CD14-positive monocyte (primary cell): ENCODE results near the gene RPS19. TPM values are rescaled to one million over a fixed set of nuclear protein-coding genes. Genes with fewer than 3 reads are reported as not detected.

Source experiments
- DNase-seq, 3 donors: peaks; one replicate each; pipeline ENCODE4 v3.0.0-alpha.2; 2011 to 2022
- H2AFZ ChIP-seq: 2 replicates; pipeline ENCODE4 v1.6.0; 2012; ENCODE audit warnings: mild to moderate bottlenecking, low read depth, low read length, inconsistent platforms; ENCODE audit not compliant: insufficient read depth, poor library complexity, severe bottlenecking
- H3K27ac ChIP-seq, 2 donors: 1 replicate in 1 of 2; 2 replicates in 1 of 2; pipeline ENCODE4 v1.5.1; 2012 to 2013; ENCODE audit warnings: low read length in 2 of 2, control low read depth in 1 of 2, inconsistent platforms in 1 of 2, low read depth in 1 of 2, mild to moderate bottlenecking in 1 of 2
- H3K27me3 ChIP-seq, 2 donors: one replicate each; pipeline versions ENCODE4 v1.6.0 to v1.6.1; 2011 to 2013; ENCODE audit warnings: low read length in 2 of 2; ENCODE audit not compliant: control insufficient read depth in 2 of 2, insufficient read depth in 2 of 2
- H3K36me3 ChIP-seq, 2 donors: replicated peaks in 1 of 2; 1 replicate in 1 of 2; 2 replicates in 1 of 2; pipeline versions ENCODE4 v1.5.1 to v1.6.1; 2012 to 2013; ENCODE audit warnings: low read length in 2 of 2, control low read depth in 1 of 2, inconsistent platforms in 1 of 2, mild to moderate bottlenecking in 1 of 2; ENCODE audit not compliant: insufficient read depth in 2 of 2, control insufficient read depth in 1 of 2
- H3K4me1 ChIP-seq, 2 donors: 1 replicate in 1 of 2; 2 replicates in 1 of 2; pipeline versions ENCODE4 v1.5.1 to v1.6.1; 2012 to 2013; ENCODE audit warnings: low read length in 2 of 2, control low read depth in 1 of 2, inconsistent platforms in 1 of 2, mild to moderate bottlenecking in 1 of 2, moderate library complexity in 1 of 2; ENCODE audit not compliant: insufficient read depth in 2 of 2, control insufficient read depth in 1 of 2
- H3K4me2 ChIP-seq: replicated peaks from 2 replicates; pipeline ENCODE3; 2012; ENCODE audit warnings: low read length, moderate library complexity, mild to moderate bottlenecking; ENCODE audit not compliant: poor library complexity, severe bottlenecking; ENCODE audit errors: extremely low read depth
- H3K4me3 ChIP-seq, 3 experiments: fragments of 200-600 bp in 1 of 3; sonication (generic) in 1 of 3; replicated peaks in 1 of 3; 1 replicate in 2 of 3; 2 replicates in 1 of 3; pipeline ENCODE4 v1.5.1; 2011 to 2013; ENCODE audit warnings: low read length in 3 of 3, mild to moderate bottlenecking in 3 of 3, control low read depth in 2 of 3, low read depth in 2 of 3, inconsistent platforms in 1 of 3, moderate library complexity in 1 of 3
- H3K79me2 ChIP-seq: 2 replicates; pipeline ENCODE4 v1.6.0; 2012; ENCODE audit warnings: mild to moderate bottlenecking, control low read depth, inconsistent platforms, low read length, moderate library complexity; ENCODE audit not compliant: insufficient read depth
- H3K9ac ChIP-seq: 2 replicates; pipeline ENCODE4 v1.6.0; 2017; ENCODE audit warnings: low read length, mild to moderate bottlenecking; ENCODE audit not compliant: insufficient read depth, poor library complexity, severe bottlenecking
- H3K9me3 ChIP-seq, 2 donors: replicated peaks in 1 of 2; 1 replicate in 1 of 2; 2 replicates in 1 of 2; pipeline versions ENCODE4 v1.5.1 to v1.6.1; 2012 to 2013; ENCODE audit warnings: low read length in 2 of 2, control low read depth in 1 of 2; ENCODE audit not compliant: control insufficient read depth in 1 of 2, insufficient read depth in 1 of 2
- H4K20me1 ChIP-seq: 2 replicates; pipeline ENCODE4 v1.6.0; 2012; ENCODE audit warnings: mild to moderate bottlenecking, low read length, control low read depth, moderate library complexity; ENCODE audit not compliant: insufficient read depth
- H3K27ac Mint-ChIP-seq, 7 donors: one replicate each; pipeline ENCODE4 v1.8.0; 2020; ENCODE audit warnings: mild to moderate bottlenecking in 7 of 7, mixed read lengths in 7 of 7, moderate library complexity in 6 of 7, inconsistent platforms in 2 of 7
- H3K27me3 Mint-ChIP-seq, 3 donors: one replicate each; pipeline ENCODE4 v1.8.0; 2021 to 2022; ENCODE audit warnings: low read depth in 3 of 3, mild to moderate bottlenecking in 3 of 3, mixed read lengths in 3 of 3, moderate library complexity in 3 of 3, inconsistent platforms in 1 of 3
- H3K36me3 Mint-ChIP-seq, 2 donors: one replicate each; pipeline ENCODE4 v1.8.0; 2020; ENCODE audit warnings: mixed read lengths in 2 of 2, inconsistent platforms in 1 of 2, mild to moderate bottlenecking in 1 of 2
- H3K4me1 Mint-ChIP-seq: one replicate; pipeline ENCODE4 v1.8.0; 2020; ENCODE audit warnings: mild to moderate bottlenecking, mixed read lengths
- H3K4me3 Mint-ChIP-seq, 2 donors: one replicate each; pipeline ENCODE4 v1.8.0; 2020; ENCODE audit warnings: mild to moderate bottlenecking in 2 of 2, mixed read lengths in 2 of 2, moderate library complexity in 1 of 2
- H3K9me3 Mint-ChIP-seq, 7 donors: one replicate each; pipeline ENCODE4 v1.8.0; 2020 to 2022; ENCODE audit warnings: mixed read lengths in 7 of 7, mild to moderate bottlenecking in 6 of 7, moderate library complexity in 6 of 7, inconsistent platforms in 2 of 7
- WGBS: methylation state at CpG from one replicate; pipeline ENCODE4 v1.1.5; 2013; ENCODE audit warnings: missing lambda C conversion rate; ENCODE audit not compliant: insufficient coverage; 5-methylcytosine and 5-hydroxymethylcytosine counted together
- intact Hi-C, 2 donors: fragments of 100-400 bp; cut with micrococcal nuclease; formaldehyde crosslinking; loops; one replicate each; pipeline versions ENCODE4 v1.15.0 to v1.15.1; 2023
- polyA plus RNA-seq, 3 donors: library from polyadenylated mRNA; depleted of rRNA in 1 of 3; unstranded in 2 of 3; stranded (reverse) in 1 of 3; fragments of 300-500 nt in 2 of 3; fragments of >200 nt in 1 of 3; fragmentation: Illumina TruSeq in 2 of 3; gene quantifications; 1 replicate in 2 of 3; 2 replicates in 1 of 3; pipeline ENCODE4 v1.2.3, GENCODE V29; 2012 to 2021
- TF ChIP-seq, protein P1 (sequence below): fragments of 200-600 bp; IDR thresholded peaks from one replicate; pipeline ENCODE4 v1.8.0; 2022; ENCODE audit warnings: antibody characterized with exemption, mild to moderate bottlenecking

The RPS19 gene
- polyA plus RNA-seq, 3 donors: 1,234 to 2,117 (median 1,424) TPM

GRCh38 chr19:41888926-41889325 is 28.9 kb downstream of the RPS19 start:
- peaks cover 92% of the 10 kb centered on the region for H3K79me2 ChIP-seq

GRCh38 chr19:41889896-41890295 is 29.8 kb downstream of the RPS19 start:
- DNase-seq: no peak
- H3K4me1 ChIP-seq: peaks cover 22 to 33% of the 10 kb centered on the region in 2 donors
- H4K20me1 ChIP-seq: peaks cover 100% of the 10 kb centered on the region
- H3K27ac ChIP-seq: no peak overlapping the region
- WGBS: 98% methylated on average over 7 of the region's 8 CpGs
- peak overlapping the region in 1 of 7 donors; percentile 78 for H3K27ac Mint-ChIP-seq
- no peak overlapping the region for H3K4me3 ChIP-seq
- TF ChIP-seq, protein P1, sequence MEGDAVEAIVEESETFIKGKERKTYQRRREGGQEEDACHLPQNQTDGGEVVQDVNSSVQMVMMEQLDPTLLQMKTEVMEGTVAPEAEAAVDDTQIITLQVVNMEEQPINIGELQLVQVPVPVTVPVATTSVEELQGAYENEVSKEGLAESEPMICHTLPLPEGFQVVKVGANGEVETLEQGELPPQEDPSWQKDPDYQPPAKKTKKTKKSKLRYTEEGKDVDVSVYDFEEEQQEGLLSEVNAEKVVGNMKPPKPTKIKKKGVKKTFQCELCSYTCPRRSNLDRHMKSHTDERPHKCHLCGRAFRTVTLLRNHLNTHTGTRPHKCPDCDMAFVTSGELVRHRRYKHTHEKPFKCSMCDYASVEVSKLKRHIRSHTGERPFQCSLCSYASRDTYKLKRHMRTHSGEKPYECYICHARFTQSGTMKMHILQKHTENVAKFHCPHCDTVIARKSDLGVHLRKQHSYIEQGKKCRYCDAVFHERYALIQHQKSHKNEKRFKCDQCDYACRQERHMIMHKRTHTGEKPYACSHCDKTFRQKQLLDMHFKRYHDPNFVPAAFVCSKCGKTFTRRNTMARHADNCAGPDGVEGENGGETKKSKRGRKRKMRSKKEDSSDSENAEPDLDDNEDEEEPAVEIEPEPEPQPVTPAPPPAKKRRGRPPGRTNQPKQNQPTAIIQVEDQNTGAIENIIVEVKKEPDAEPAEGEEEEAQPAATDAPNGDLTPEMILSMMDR: no peak
- H3K27me3 Mint-ChIP-seq: peaks cover 0 to 2% (median 1%) of the 10 kb centered on the region in 3 donors
- no peaks in the 10 kb centered on the region for H3K27me3 ChIP-seq
- H3K36me3 Mint-ChIP-seq: peaks cover 54 to 80% of the 10 kb centered on the region in 2 donors
- no peak overlapping the region for H3K4me3 Mint-ChIP-seq
- H3K36me3 ChIP-seq: peaks cover 57 to 84% of the 10 kb centered on the region in 2 donors
- H2AFZ ChIP-seq: no peak overlapping the region
- peaks cover 88% of the 10 kb centered on the region for H3K79me2 ChIP-seq
- no peaks in the 10 kb centered on the region for H3K9me3 ChIP-seq
- H3K4me2 ChIP-seq: no peak overlapping the region
- H3K9ac ChIP-seq: no peak overlapping the region
- H3K4me1 Mint-ChIP-seq: peaks cover 34% of the 10 kb centered on the region
- intact Hi-C loops: no loop called here
- peaks cover 0 to 1% (median 0%) of the 10 kb centered on the region in 7 donors for H3K9me3 Mint-ChIP-seq

More at GRCh38 chr19:41888926-41889325, 28.9 kb downstream of the RPS19 start:
- H3K36me3 Mint-ChIP-seq: peaks cover 48 to 72% of the 10 kb centered on the region in 2 donors
- Histone ChIP-seq H3K36me3 (peaks cover 48 to 75% of the 10 kb centered on the region in 2 donors), H3K4me2 (no peak overlapping the region), H3K4me1 (peaks cover 28 to 40% of the 10 kb centered on the region in 2 donors), H3K9ac (no peak overlapping the region), H3K27ac (no peak overlapping the region), H4K20me1 (peaks cover 97% of the 10 kb centered on the region), H3K9me3 (no peaks in the 10 kb centered on the region), H3K4me3 (no peak overlapping the region), H2AFZ (no peak overlapping the region), H3K27me3 (no peaks in the 10 kb centered on the region)
- peaks cover 38% of the 10 kb centered on the region for H3K4me1 Mint-ChIP-seq
- H3K9me3 Mint-ChIP-seq: peaks cover 0 to 1% (median 0%) of the 10 kb centered on the region in 7 donors
- intact Hi-C loops: no loop called here
- H3K27me3 Mint-ChIP-seq: peaks cover 0 to 2% (median 1%) of the 10 kb centered on the region in 3 donors
- TF ChIP-seq, protein P1: no peak
- peak overlapping the region in 1 of 7 donors; percentile 93 for H3K27ac Mint-ChIP-seq
- H3K4me3 Mint-ChIP-seq: no peak overlapping the region
- WGBS: 89% methylated on average over 9 of the region's 12 CpGs
- no peak for DNase-seq
